ES-I3 (cell line): Measurements from ENCODE around the gene ZNF106.

Experiments used
- H3K36me3 ChIP-seq: 2 replicates; pipeline ENCODE4 v1.6.1; 2013; ENCODE audit warnings: mild to moderate bottlenecking, low read length, control low read depth, moderate library complexity; ENCODE audit not compliant: insufficient read depth
- H3K4me1 ChIP-seq: 2 replicates; pipeline ENCODE4 v1.6.1; 2013; ENCODE audit warnings: mild to moderate bottlenecking, control low read depth, low read length; ENCODE audit not compliant: insufficient read depth
- H3K9ac ChIP-seq: 2 replicates; pipeline ENCODE4 v1.6.1; 2013; ENCODE audit warnings: low read depth, mild to moderate bottlenecking, low read length, moderate library complexity
- H3K9me3 ChIP-seq: 2 replicates; pipeline ENCODE4 v1.6.1; 2013; ENCODE audit warnings: mild to moderate bottlenecking, low read length, moderate library complexity; ENCODE audit not compliant: control insufficient read depth, insufficient read depth

ZNF106 gene

GRCh38 chr15:42378011-42378410 is 112.9 kb downstream of the ZNF106 start:
- Histone ChIP-seq H3K4me1 (no peaks in the 10 kb centered on the region), H3K9me3 (no peaks in the 10 kb centered on the region), H3K36me3 (no peaks in the 10 kb centered on the region), H3K9ac (no peak overlapping the region)

GRCh38 chr15:42375941-42376340 is 115.0 kb downstream of the ZNF106 start:
- Histone ChIP-seq H3K9ac (no peak overlapping the region), H3K4me1 (no peaks in the 10 kb centered on the region), H3K36me3 (no peaks in the 10 kb centered on the region), H3K9me3 (no peaks in the 10 kb centered on the region)

GRCh38 chr15:42375252-42375651 is 115.7 kb downstream of the ZNF106 start:
- H3K36me3 ChIP-seq: no peaks in the 10 kb centered on the region
- no peaks in the 10 kb centered on the region for H3K9me3 ChIP-seq
- no peaks in the 10 kb centered on the region for H3K4me1 ChIP-seq
- H3K9ac ChIP-seq: no peak overlapping the region

- Histone ChIP-seq H3K9ac (no peak overlapping the region), H3K36me3 (no peaks in the 10 kb centered on the region), H3K9me3 (no peaks in the 10 kb centered on the region), H3K4me1 (no peaks in the 10 kb centered on the region)
These were observed 116.1 kb downstream of the ZNF106 start for GRCh38 chr15:42374810-42375209.

- Histone ChIP-seq H3K36me3 (no peaks in the 10 kb centered on the region), H3K9ac (no peak overlapping the region), H3K4me1 (no peaks in the 10 kb centered on the region), H3K9me3 (0 out of 2 replicates have a peak, but pooled peaks cover under 1% of the 10 kb centered on the region)
These were observed 117.0 kb downstream of the ZNF106 start for GRCh38 chr15:42373936-42374335.

- H3K9me3 ChIP-seq: 0 out of 2 replicates have a peak, but pooled peaks cover 4% of the 10 kb centered on the region
These were observed 117.7 kb downstream of the ZNF106 start for GRCh38 chr15:42373274-42373673.

GRCh38 chr15:42371096-42371495 is 119.8 kb downstream of the ZNF106 start:
- H3K9ac ChIP-seq: no peak overlapping the region

More at GRCh38 chr15:42373274-42373673, 117.7 kb downstream of the ZNF106 start:
- Histone ChIP-seq H3K36me3 (no peaks in the 10 kb centered on the region), H3K9ac (no peak overlapping the region), H3K4me1 (no peaks in the 10 kb centered on the region)

GRCh38 chr15:42368096-42368495 is 122.8 kb downstream of the ZNF106 start:
- Histone ChIP-seq H3K4me1 (peaks cover 13% of the 10 kb centered on the region), H3K36me3 (no peaks in the 10 kb centered on the region), H3K9me3 (0 out of 2 replicates have a peak, but pooled peaks cover 4% of the 10 kb centered on the region), H3K9ac (no peak overlapping the region)

More at GRCh38 chr15:42371096-42371495, 119.8 kb downstream of the ZNF106 start:
- Histone ChIP-seq H3K4me1 (no peaks in the 10 kb centered on the region), H3K36me3 (no peaks in the 10 kb centered on the region), H3K9me3 (0 out of 2 replicates have a peak, but pooled peaks cover 4% of the 10 kb centered on the region)

GRCh38 chr15:42367041-42367440 is 123.9 kb downstream of the ZNF106 start:
- 0 out of 2 replicates have a peak, but pooled peaks cover 4% of the 10 kb centered on the region for H3K9me3 ChIP-seq
- peaks cover 16% of the 10 kb centered on the region for H3K4me1 ChIP-seq
- no peak overlapping the region for H3K9ac ChIP-seq
- no peaks in the 10 kb centered on the region for H3K36me3 ChIP-seq

GRCh38 chr15:42365921-42366550 is 124.9 kb downstream of the ZNF106 start:
- no peak overlapping the region for H3K9ac ChIP-seq
- 0 out of 2 replicates have a peak, but pooled peaks cover 4% of the 10 kb centered on the region for H3K9me3 ChIP-seq
- peaks cover 16% of the 10 kb centered on the region for H3K4me1 ChIP-seq
- H3K36me3 ChIP-seq: no peaks in the 10 kb centered on the region

GRCh38 chr15:42364529-42364928 is 126.4 kb downstream of the ZNF106 start:
- no peak overlapping the region for H3K9ac ChIP-seq
- H3K4me1 ChIP-seq: peaks cover 16% of the 10 kb centered on the region
- no peaks in the 10 kb centered on the region for H3K36me3 ChIP-seq
- H3K9me3 ChIP-seq: 0 out of 2 replicates have a peak, but pooled peaks cover 4% of the 10 kb centered on the region

- Histone ChIP-seq H3K4me1 (peaks cover 16% of the 10 kb centered on the region), H3K9ac (no peak overlapping the region), H3K9me3 (0 out of 2 replicates have a peak, but pooled peaks cover 3% of the 10 kb centered on the region), H3K36me3 (no peaks in the 10 kb centered on the region)
These were observed 127.0 kb downstream of the ZNF106 start for GRCh38 chr15:42363942-42364341.

GRCh38 chr15:42363487-42363886 is 127.5 kb downstream of the ZNF106 start:
- no peaks in the 10 kb centered on the region for H3K36me3 ChIP-seq
- H3K9ac ChIP-seq: no peak overlapping the region
- H3K4me1 ChIP-seq: peaks cover 16% of the 10 kb centered on the region
- H3K9me3 ChIP-seq: no peaks in the 10 kb centered on the region
